Head of caudate nucleus (tissue), 42 donors: ENCODE data around the gene MYMX.
"Not testable (repeated sequence)": the region's sequence is repeated elsewhere in the genome, so short reads cannot be mapped to it uniquely, and the experiment has no call there.

ENCODE experiments used
- DNase-seq, 42 donors: peaks; one replicate each; pipeline versions ENCODE4 v3.0.0 to v3.0.0-alpha.2; 2020 to 2021; ENCODE audit warnings: mixed read lengths in 7 of 42
- intact Hi-C: fragments of 100-400 bp; cut with DNase I; formaldehyde crosslinking; loops from one replicate; pipeline ENCODE4 v1.15.0; 2022

The MYMX gene

GRCh38 chr6:44216677-44217331 lies at the start of gene MYMX:
Gene MYMX (plus strand): TSS chr6:44216926. CDS start chr6:44217472, 546 bp downstream.
- intact Hi-C loops, result no loop called here
- no peak for DNase-seq

GRCh38 chr6:44167567-44167966 lies 49.2 kb upstream of the MYMX start:
- intact Hi-C loops, result no loop called here
- no peak for DNase-seq

GRCh38 chr6:44169154-44169553 lies 47.6 kb upstream of the MYMX start:
- intact Hi-C loops, result no loop called here
- no peak for DNase-seq

DNA sequence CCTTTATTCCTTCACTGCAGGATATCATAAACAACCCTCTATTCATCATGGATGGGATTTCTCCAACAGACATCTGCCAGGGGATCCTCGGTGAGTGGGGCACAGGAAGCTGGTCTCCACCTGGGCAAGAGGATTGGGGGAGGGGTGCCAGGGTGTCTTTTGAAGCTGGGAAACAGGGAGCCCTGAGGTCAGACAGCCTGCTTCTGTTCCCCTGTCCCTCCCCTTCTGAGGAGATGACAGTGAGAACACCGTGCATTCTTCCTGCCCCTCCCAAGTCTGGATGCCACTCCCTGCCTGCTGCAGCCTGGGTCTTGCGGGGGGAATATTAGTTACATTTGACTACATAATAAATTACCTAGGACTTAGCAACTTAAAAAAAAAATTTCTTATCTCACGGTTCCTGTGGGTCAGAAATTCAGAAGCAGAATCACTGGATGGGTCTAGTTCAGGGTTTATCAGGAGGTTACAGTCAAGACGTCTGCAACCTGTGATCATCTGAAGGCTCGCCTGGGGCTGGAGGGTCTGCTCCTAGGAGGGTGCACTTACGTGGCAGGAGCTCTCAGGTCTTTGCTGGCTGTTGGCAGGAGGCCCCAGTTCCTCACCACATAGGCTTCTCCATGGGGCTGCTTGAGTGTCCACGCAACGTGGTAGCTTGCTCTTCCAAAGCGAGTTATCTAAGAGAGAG lies 46.7 kb upstream of the MYMX start:
- intact Hi-C loops, result loop anchor here (10.0 kb wide), 1 partner anchor 165 kb away; no protein-coding TSS in a partner anchor
- no peak for DNase-seq

DNA sequence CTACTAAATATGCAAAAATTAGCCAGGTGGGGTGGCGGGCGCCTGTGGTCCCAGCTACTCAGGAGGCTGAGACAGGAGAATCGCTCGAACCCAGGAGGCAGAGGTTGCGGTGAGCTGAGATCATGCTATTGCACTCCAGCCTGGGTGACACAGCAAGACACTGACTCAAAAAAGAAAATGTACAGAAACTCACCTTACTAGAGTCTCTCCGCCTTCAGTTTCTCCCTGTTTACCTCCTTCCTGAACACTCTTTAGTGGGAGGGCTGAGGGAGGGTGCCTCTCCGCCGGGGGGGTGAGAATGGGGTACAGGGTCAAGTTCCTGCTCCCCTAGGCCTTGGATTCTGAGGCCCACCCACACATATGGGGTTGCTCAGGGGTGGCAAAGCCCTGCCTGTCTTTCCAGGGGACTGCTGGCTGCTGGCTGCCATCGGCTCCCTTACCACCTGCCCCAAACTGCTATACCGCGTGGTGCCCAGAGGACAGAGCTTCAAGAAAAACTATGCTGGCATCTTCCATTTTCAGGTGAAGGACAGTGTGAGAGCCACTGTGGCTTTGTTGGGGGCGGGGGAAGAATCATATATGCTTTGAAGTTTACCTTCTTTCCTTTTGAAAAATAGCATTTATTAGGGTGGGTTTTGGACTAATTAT lies 44.7 kb upstream of the MYMX start:
- intact Hi-C loops, result loop anchor here (2.0 to 10.0 kb wide), 2 partner anchors 63 to 163 kb away; no protein-coding TSS in a partner anchor
- DNase-seq, result no peak

- intact Hi-C loops, result loop anchor here (2.0 to 10.0 kb wide), 2 partner anchors 62 to 162 kb away; no protein-coding TSS in a partner anchor
- peak; percentile 63 to 94 (median 86) for DNase-seq
These were observed 43.8 kb upstream of the MYMX start for GRCh38 chr6:44172731-44173500.

- DNase-seq, result no peak
- intact Hi-C loops, result loop anchor here (10.0 kb wide), 1 partner anchor 159 kb away; no protein-coding TSS in a partner anchor
These were observed 40.5 kb upstream of the MYMX start for GRCh38 chr6:44176130-44176761.

DNA sequence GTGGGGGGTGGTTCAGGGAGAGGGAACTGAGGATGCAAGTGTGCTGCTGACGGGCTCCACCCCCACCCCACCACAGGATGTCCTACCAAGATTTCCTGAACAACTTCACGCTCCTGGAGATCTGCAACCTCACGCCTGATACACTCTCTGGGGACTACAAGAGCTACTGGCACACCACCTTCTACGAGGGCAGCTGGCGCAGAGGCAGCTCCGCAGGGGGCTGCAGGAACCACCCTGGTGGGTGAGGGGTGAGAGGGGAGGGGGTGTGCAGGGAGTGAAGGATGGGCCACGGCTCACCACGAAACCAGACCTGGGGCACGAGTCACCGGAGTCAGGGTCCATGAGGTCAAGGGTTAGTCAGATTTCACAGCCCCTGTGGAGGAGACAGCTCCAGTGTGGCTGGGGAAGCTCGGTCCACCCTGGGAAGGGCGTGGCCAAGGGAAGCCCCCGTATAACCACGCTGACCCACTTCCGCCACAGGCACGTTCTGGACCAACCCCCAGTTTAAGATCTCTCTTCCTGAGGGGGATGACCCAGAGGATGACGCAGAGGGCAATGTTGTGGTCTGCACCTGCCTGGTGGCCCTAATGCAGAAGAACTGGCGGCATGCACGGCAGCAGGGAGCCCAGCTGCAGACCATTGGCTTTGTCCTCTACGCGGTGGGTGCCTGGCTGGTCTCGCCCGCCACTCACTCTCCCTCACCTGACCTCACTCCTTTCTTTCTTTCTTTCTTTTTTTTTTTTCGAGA lies 39.8 kb upstream of the MYMX start:
- DNase-seq, result no peak
- intact Hi-C loops, result loop anchor here (10.0 kb wide), 1 partner anchor 158 kb away; no protein-coding TSS in a partner anchor

- no peak for DNase-seq
- intact Hi-C loops, result loop anchor here (10.0 kb wide), 1 partner anchor 157 kb away; no protein-coding TSS in a partner anchor
These were observed 38.9 kb upstream of the MYMX start for GRCh38 chr6:44177691-44178423.

- intact Hi-C loops, result loop anchor here (10.0 kb wide), 1 partner anchor 156 kb away; no protein-coding TSS in a partner anchor
- no peak for DNase-seq
These were observed 38.2 kb upstream of the MYMX start for GRCh38 chr6:44178424-44179071.

GRCh38 chr6:44179072-44179536 lies 37.6 kb upstream of the MYMX start:
- intact Hi-C loops, result loop anchor here (10.0 kb wide), 1 partner anchor 156 kb away; no protein-coding TSS in a partner anchor

DNA sequence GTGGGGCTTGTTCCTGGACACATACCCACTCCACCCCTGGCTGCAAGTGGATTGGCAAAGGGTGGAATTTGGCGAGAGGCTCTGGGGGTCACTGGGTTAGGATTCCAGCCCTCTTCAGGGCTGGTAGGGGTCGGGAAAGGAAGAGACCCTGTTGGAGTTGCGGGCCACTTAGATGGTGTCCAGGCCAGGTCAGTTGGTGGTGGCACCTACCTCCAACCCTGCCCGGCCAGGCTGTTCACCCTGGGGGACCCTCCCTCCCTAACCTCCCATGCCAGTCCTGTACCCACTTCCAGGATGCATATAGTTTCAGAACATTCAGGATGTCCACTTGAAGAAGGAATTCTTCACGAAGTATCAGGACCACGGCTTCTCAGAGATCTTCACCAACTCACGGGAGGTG lies 37.1 kb upstream of the MYMX start:
- DNase-seq, result no peak
- intact Hi-C loops, result loop anchor here (10.0 kb wide), 1 partner anchor 155 kb away; no protein-coding TSS in a partner anchor

More at GRCh38 chr6:44179072-44179536, 37.6 kb upstream of the MYMX start:
- DNase-seq, result no peak

DNA sequence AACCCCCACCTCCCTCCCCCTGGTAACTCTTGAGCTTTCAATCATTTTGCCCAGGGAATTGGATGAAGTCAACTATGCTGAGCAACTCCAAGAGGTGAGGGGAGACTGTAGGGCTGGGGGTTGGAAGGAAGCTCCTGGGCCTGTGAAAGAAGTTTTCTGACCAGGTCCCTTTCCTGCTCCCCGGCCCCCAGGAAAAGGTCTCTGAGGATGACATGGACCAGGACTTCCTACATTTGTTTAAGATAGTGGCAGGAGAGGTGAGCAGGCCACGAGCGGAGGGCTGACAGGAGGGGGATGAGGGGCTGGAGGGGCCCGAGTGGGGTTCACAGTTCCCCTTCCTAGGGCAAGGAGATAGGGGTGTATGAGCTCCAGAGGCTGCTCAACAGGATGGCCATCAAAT lies 36.3 kb upstream of the MYMX start:
- intact Hi-C loops, result no loop called here
- no peak for DNase-seq

DNA sequence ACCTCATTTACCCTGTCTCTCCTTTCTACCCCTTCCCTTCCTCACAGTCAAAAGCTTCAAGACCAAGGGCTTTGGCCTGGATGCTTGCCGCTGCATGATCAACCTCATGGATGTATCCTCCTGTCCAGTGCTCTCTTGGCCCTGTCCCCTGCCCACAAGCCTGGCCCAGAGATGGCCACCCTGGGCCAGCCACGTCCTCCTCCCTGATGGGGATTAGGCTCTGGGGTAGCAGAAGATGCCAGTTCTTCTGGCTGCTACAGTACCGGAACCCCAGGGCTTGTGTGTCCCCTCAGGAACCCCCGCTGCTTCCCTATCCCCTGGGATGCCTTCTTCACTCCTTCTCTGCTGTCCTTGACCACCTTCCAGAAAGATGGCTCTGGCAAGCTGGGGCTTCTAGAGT lies 35.8 kb upstream of the MYMX start:
- no peak for DNase-seq
- intact Hi-C loops, result no loop called here

DNA sequence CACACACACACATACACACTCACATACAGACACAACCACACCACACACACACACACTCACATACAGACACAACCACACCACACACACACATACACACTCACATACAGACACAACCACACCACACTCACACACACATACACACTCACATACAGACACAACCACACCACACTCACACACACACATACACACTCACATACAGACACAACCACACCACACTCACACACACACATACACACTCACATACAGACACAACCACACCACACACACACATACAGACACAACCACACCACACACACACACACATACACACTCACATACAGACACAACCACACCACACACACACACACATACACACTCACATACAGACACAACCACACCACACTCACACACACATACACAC lies 34.9 kb upstream of the MYMX start:
- intact Hi-C loops, DNase-seq: not testable (repeated sequence)

DNA sequence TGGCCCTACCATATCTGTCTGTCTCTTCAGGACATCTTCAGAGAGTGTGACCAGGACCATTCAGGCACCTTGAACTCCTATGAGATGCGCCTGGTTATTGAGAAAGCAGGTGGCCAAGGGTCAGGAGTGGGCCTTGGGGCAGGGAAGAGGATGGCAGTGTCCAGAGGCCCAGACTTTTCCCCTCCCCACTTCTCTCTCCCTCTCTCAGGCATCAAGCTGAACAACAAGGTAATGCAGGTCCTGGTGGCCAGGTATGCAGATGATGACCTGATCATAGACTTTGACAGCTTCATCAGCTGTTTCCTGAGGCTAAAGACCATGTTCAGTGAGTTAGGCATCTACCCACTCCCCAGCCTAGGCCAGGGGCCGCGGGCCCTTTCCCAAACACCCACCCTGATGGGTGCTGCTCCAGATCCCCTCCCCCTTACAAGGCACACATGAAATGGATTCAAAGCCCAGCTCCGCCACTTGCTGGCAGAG lies 33.8 kb upstream of the MYMX start:
- no peak for DNase-seq
- intact Hi-C loops, result no loop called here
